ENCODE results near the gene CACNA2D4.

GRCh38 chr12:1815814-1816729, 102.4 kb downstream of the CACNA2D4 start:
- no peak for TF ChIP-seq CTCF (IDR thresholded peaks at IDR 0.05 in 2 of 3, conservative IDR thresholded peaks at IDR 0.05 in 1 of 3; ENCODE audit: borderline replicate concordance in 1 of 3, insufficient read depth in 1 of 3, low read depth in 2 of 3, low read length in 2 of 3)
- no peak for TF ChIP-seq POLR2AphosphoS5 (IDR thresholded peaks at IDR 0.05; ENCODE audit: low read depth, low read length)
- no peak for TF ChIP-seq JUND (IDR thresholded peaks at IDR 0.05)
- TF ChIP-seq ELF1 (IDR thresholded peaks at IDR 0.05; ENCODE audit: borderline replicate concordance, low read depth), result no peak
- TF ChIP-seq, protein P1, sequence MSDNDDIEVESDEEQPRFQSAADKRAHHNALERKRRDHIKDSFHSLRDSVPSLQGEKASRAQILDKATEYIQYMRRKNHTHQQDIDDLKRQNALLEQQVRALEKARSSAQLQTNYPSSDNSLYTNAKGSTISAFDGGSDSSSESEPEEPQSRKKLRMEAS (IDR thresholded peaks at IDR 0.05), result no peak
- TF ChIP-seq ATF3 (IDR thresholded peaks at IDR 0.05), result no peak
- no peak for TF ChIP-seq POLR2A (IDR thresholded peaks at IDR 0.05; ENCODE audit: borderline replicate concordance, extremely low read depth, insufficient read depth, insufficient read length)
- TF ChIP-seq ZBTB33 (IDR thresholded peaks at IDR 0.05; ENCODE audit: extremely low read depth, insufficient replicate concordance, low read length), result no peak
- TF ChIP-seq SIN3A (IDR thresholded peaks at IDR 0.05; ENCODE audit: low read depth), result no peak
- no peak for TF ChIP-seq CEBPB (IDR thresholded peaks at IDR 0.05; ENCODE audit: low read depth)
- TF ChIP-seq ZFX (IDR thresholded peaks at IDR 0.05), result no peak
- TF ChIP-seq EZH2 (IDR thresholded peaks at IDR 0.05), result no peak
